Left kidney (tissue), 2 donors: ENCODE measurements around the gene MIGA1. TPM values are rescaled to one million over a fixed set of nuclear protein-coding genes. Genes with fewer than 3 reads are reported as not detected.

Experiments
- DNase-seq: peaks from one replicate; pipeline ENCODE4 v3.0.0-alpha.2; 2013
- polyA plus RNA-seq: library from polyadenylated mRNA; unstranded; fragments of 120-200 nt; gene quantifications from one replicate; pipeline ENCODE4 v1.2.1, GENCODE V29; 2013; ENCODE audit not compliant: insufficient read length

Gene MIGA1
- polyA plus RNA-seq, 1 donor = 22.9 TPM

GRCh38 chr1:77845951-77846350 lies 66.5 kb downstream of the MIGA1 start:
- DNase-seq = no peak

- no peak for DNase-seq
Measured at GRCh38 chr1:77846966-77847365, 67.5 kb downstream of the MIGA1 start.

- DNase-seq = no peak
Measured at GRCh38 chr1:77847621-77848080, 68.2 kb downstream of the MIGA1 start.

- no peak for DNase-seq
Measured at GRCh38 chr1:77850082-77850481, 70.6 kb downstream of the MIGA1 start.

GRCh38 chr1:77857552-77857951 lies 78.1 kb downstream of the MIGA1 start:
- no peak for DNase-seq

- no peak for DNase-seq
Measured at GRCh38 chr1:77858725-77859124, 79.3 kb downstream of the MIGA1 start.

- DNase-seq = no peak
Measured at GRCh38 chr1:77859248-77859647, 79.8 kb downstream of the MIGA1 start.

GRCh38 chr1:77866296-77866695 lies 86.8 kb downstream of the MIGA1 start:
- no peak for DNase-seq

GRCh38 chr1:77872645-77873044 lies 93.2 kb downstream of the MIGA1 start:
- DNase-seq = no peak

- no peak for DNase-seq
Measured at GRCh38 chr1:77873461-77873860, 94.0 kb downstream of the MIGA1 start.

GRCh38 chr1:77874804-77875445 lies 95.5 kb downstream of the MIGA1 start:
- DNase-seq = no peak

- no peak for DNase-seq
Measured at GRCh38 chr1:77876884-77877283, 97.4 kb downstream of the MIGA1 start.

- no peak for DNase-seq
Measured at GRCh38 chr1:77881061-77881460, 101.6 kb downstream of the MIGA1 start.

GRCh38 chr1:77882411-77882810 lies 103.0 kb downstream of the MIGA1 start:
- no peak for DNase-seq

GRCh38 chr1:77888081-77888780 lies 108.8 kb downstream of the MIGA1 start, which contains the start of gene NEXN:
Gene NEXN (plus strand): TSS chr1:77888624. CDS start chr1:77916107, 27,483 bp downstream.
- peak; percentile 71 for DNase-seq

GRCh38 chr1:77888781-77889642 lies 109.6 kb downstream of the MIGA1 start:
- peak; percentile 47 for DNase-seq

- DNase-seq = no peak
Measured at GRCh38 chr1:77889671-77890070, 110.2 kb downstream of the MIGA1 start.

GRCh38 chr1:77891200-77891599 lies 111.8 kb downstream of the MIGA1 start:
- no peak for DNase-seq

GRCh38 chr1:77899647-77900320 lies 120.3 kb downstream of the MIGA1 start:
- DNase-seq = no peak

GRCh38 chr1:77900687-77901293 lies 121.3 kb downstream of the MIGA1 start:
- DNase-seq = peak; percentile 46

- DNase-seq = no peak
Measured at GRCh38 chr1:77905603-77906002, 126.2 kb downstream of the MIGA1 start.
